NCI-H146 treated with DMSO at 0.1 percent for 48 hours (cell line): ENCODE results near the gene JSRP1.

Experiments
- DNase-seq: peaks from one replicate; lab custom pipeline; 2025; ENCODE audit not compliant: unreplicated experiment; lab: John Stamatoyannopoulos, UW

Gene JSRP1

DNA sequence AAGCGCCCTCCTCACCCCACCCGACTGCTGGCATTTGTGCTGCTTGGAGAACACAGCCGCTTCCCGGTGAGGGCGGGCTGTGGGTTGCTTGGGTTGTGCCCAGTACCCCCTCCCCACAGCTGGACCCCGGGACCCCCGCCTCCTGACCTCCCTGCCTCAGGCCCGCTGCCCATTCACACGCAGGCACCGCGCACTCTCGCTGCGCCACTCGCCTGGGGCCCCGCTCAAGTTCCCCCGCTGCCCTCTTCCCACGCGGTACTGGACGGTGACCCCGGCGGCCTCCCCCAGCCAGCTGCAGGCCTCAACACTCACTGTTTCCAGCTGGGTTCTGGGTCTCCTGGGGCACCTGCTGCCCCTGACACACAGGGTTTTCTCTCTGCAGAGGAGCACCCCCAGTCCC is 36.5 kb downstream of the JSRP1 start:
- DNase-seq: no peak

DNA sequence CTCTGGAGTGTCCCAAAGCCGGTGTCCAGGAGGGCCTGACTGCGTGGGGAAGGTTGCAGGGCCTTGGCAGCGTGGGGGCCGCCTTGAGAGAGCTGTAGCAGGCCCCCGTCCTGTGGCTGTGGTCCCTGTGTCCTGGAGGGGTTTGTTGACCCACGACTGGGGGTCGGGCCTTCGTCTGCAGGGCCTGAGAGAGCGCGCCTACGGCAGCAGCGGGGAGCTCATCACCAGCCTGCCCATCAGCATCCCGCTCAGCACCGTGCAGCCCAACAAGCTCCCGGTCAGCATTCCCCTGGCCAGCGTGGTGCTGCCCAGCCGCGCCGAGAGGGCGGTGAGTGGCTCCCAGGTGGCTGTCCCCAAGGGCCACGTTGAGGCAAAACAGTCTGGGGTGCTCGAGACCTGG is 38.6 kb downstream of the JSRP1 start:
- DNase-seq: no peak

GRCh38 chr19:2216361-2217225 is 39.6 kb downstream of the JSRP1 start:
- DNase-seq: no peak

DNA sequence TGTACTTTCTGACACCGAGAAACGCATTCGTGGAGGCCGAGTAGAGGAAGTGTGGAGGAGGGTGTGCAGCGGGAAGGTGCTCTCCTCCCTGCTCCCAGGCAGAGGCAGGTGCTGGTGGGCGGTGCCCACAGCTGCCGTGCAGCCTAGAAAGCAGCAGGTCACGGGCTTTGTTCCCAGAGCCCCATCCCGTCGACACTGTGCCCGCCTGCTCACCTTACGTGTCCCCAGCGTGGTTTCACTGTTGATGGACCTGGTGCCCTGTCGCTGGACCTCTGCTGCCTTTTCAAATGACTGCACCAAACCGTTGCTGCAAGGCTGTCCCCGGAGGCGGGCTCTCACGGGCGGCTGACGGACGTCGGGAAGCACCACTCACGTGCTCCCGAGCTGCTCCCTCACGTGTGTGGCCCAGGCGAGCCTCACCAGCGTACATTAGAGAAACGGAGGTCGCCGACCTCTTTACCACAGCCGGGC is 40.9 kb downstream of the JSRP1 start:
- DNase-seq: no peak

DNA sequence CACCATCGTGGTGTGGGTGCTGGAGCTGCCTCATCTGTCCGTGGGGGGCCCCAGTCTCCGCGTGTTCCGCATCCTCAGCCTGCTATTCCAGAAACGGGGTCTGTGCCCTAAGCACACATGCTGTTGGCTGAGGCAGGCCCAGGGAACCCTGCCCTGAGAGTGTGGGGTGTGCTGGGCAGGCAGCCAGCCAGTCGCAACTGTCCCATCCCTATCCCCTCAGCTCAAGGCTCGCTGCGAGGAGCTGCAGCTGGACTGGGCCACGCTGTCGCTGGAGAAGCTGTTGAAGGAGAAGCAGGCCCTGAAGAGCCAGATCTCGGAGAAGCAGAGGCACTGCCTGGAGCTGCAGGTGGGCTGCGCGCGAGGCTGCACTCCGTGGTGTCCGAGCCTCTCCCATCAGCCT is 42.0 kb downstream of the JSRP1 start:
- no peak for DNase-seq

- no peak for DNase-seq
Observed at GRCh38 chr19:2213799-2214198, 42.4 kb downstream of the JSRP1 start.

DNA sequence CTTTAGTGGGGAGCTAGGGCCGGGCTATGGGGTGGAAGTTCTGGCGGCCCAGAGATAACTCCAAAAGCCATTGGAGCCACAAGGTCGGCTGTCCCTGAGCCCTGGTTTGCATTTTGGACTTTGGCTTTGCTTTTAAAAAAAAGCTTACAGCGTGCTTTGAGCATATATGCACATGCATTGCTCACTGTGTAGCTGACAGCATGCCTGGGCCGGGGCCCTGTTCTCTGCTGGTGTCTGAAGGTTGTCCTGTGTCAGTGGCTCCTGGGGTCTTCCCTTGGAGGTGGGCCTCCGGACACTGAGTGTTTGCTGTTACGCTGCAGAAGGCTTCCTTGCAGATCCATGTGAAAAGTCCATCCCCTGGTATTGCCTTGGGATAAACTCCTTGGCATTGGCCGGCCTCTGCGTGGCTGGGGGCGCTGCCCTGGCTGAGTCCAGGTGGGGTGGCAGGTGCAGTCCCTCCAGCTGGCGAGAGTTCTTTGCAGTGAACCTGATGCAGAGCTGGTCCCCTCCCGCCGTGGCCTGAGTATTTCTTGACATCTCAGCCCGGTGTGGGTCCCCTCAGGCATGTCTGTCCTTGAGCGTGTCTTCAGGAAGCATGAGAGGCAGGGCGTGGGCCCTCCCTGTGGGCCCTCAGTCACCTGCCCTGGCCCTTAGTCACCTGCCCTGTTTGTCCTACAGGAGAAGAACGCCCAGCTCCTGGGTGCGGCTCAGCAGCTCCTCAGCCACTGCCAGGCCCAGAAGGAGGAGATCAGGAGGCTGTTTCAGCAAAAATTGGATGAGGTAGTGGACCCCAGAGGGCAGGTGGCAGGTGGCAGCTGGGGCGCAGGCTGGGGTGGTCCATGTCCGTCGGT is 43.1 kb downstream of the JSRP1 start:
- DNase-seq: no peak

DNA sequence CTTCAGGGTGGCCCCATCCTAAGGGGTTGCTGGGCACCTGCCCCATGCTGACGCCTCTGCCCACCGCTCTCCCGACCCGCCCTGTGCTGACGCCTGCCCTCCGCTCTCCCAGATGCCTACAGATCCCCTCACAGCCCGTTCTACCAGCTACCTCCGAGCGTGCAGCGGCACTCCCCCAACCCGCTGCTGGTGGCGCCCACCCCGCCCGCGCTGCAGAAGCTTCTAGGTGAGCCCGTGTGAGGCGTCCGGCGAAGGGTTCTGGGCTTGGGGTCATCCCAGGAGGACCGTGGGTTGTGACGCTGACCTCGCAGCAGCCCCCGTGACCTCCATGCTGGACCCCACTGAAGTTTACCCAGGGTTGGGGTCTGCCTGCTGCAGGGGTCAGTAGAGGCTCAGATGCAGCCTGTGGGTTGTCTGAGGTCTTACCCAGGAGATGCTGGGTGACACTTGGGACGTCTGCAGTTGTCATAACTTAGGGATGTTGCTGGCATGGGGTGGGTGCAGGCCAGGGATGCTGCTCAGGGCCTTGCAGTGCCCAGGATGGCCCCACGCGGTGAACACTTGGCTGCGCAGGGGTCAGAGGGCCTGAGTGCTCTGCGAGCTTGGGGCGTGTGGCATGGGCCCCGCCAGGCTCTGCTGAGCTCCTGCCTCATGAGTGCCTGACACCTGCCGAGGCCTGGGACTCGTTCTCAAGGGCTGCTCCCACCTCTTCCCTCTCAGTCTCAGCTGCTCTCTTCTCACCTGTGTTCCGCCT is 45.1 kb downstream of the JSRP1 start:
- no peak for DNase-seq

DNA sequence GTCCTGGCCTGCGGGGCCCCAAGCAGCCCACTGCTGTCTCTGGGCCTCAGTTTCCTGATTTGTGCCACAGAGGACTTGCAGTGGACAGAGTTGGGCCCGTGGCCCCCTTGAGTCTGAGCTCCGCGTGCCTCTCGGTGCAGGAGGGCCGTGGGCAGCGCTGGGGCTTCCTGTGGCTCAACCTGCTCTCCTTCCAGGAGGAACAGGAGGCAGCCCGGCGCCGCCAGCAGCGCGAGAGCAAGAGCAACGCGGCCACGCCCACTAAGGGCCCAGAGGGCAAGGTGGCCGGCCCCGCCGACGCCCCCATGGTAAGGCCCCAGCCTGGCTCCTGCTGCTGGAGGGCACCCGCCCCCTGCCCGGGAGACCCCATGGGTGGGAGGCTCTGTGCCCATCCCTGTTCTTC is 46.0 kb downstream of the JSRP1 start:
- DNase-seq: no peak

DNA sequence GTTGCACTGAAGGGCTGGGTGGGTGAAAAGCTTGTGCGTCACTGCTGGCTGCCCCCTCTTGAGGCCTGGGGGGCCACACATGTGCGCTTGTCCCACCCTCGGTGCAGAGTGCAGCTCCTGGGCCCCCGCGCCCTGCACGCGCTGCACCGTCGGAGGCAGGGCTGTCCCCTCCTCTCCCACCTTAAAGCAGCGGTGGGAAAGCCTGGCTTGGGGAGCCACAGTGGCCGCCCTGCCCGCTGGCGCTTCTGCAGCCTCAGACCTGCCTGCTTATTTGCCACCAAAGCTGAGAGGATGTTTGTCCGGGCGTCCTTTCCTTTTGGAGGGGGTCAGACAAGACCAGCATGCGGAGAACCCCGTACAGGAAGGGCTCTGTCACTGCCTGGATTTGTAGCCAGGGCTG is 46.8 kb downstream of the JSRP1 start:
- DNase-seq: no peak

GRCh38 chr19:2208975-2209374 is 47.2 kb downstream of the JSRP1 start:
- no peak for DNase-seq

DNA sequence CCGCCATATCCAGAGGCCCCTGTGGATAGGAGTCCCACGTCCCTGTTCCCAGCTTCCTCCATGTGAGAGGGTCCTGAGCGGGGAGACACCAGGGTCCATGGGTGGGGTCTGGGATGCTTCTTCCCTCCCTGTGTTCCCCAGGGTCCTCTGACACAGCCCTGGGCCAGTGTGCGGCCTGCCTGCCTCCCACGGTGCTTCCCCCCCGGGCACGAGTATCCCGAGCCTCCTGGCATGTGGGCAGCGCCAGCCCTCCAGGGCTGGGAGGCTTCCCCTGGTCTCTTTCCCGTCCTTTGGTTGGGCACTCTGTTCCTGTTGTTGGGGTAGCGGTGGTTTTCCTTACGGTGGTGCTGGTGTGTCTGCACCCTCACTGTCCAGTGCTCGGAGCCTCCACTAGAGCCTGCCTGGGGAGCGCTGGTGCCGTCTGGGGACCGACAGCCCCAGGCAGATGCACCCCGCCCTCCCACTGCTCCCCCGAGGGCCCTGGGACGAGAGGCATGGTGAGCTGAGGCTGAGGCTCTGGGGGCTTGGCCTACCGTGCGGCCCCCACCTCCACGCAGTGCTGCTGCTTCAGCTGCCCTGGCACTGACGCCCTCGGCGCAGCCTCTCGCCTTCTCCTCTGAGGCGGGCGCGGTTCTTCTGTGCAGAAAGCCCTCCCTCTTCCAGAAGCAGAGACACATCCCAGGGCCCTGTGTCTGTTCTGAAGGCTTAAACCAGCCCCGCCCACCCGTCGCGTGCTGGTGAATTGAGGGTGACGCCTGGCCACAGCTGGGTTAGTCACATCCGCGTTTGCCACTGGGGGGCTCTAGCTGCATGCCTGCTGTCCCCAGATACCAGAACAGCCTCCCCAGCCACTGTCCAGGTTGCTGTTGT is 48.0 kb downstream of the JSRP1 start:
- DNase-seq: no peak

GRCh38 chr19:2207008-2207407 is 49.2 kb downstream of the JSRP1 start:
- no peak for DNase-seq

- no peak for DNase-seq
Observed at GRCh38 chr19:2202366-2202765, 53.9 kb downstream of the JSRP1 start.
